Measurements from ENCODE around the gene FGF3.
"Not testable (repeated sequence)": the region's sequence is repeated elsewhere in the genome, so short reads cannot be mapped to it uniquely, and the experiment has no call there.

FGF3 gene

DNA sequence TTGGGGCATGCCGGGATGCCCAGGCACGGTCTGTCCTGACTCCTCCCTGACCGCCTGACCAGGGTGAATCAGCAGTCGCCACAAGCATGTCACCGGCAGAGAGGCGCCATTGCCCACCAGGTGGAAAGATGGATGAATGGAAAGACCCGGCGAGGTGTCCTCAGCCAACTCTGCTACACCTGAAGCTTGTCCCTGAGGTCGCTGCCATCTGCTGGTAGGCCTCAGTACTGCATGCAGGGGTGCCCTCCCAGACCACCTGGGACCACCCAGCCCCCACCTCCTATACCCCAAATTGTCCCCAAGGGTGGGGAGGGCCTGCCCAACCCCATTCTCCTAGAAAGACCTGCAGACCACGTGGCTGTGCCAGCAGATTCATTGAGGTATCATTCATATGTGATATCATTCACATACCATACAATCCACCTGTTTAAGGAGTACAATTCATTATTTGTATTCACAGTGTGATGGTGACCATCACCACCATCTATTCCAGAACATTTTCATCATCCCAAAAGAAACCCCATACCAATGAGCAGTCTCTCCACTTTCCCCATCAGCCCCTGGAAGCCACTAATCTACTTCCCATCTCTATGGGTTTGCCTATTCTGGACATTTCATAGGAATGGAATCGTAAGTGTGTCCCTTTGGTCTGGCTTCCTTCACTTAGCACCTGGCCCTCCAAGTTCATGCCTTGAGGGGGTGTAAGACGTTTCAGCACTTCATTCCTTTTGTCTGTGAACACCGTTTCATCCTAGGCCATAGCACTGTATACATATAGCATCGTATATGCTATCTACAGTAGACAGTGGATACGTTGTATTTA is 17.5 kb downstream of the FGF3 start:
- DNase-seq, result no peak

- DNase-seq, result no peak
Observed at GRCh38 chr11:69800278-69800677, 18.9 kb downstream of the FGF3 start.

DNA sequence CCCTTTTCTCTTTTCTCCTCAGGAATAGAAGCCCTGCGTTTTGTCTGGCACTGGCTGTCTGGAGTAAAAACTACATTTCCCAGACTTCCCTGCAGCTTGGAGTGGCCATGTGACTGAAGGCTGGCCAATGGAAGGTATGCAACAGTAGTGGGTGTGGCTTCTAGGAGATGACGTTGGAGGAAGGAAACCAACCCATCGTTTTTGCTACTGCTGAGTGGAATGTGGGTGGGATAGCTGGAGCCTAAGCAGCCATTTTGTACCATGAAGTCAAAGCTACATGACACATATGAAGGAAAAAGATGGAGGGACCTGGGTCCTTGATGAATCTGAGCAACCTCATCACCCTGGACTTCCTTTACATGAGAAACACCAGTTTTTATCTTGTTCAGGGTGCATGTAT is 19.6 kb downstream of the FGF3 start:
- DNase-seq, result peak; percentile 9

DNA sequence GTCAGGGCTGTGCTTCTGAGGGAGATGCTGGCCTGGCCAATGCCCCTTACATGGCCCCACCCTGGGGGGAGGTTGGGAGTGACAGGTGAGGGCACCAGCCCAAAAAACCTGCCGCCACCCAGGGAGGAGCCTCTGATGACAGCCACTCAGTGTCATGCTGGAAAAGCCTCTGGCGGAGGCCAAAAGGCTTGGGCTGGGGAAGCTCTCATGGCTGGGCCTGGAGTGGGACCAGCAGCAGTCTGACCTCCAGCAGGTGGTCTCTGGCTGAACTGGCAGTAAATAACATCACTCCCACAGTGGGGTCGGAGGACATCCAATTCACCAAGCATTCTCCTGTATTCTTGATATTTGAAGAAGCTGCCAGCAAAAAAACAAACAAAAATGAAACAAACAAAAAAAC is 20.1 kb downstream of the FGF3 start:
- DNase-seq, result no peak

DNA sequence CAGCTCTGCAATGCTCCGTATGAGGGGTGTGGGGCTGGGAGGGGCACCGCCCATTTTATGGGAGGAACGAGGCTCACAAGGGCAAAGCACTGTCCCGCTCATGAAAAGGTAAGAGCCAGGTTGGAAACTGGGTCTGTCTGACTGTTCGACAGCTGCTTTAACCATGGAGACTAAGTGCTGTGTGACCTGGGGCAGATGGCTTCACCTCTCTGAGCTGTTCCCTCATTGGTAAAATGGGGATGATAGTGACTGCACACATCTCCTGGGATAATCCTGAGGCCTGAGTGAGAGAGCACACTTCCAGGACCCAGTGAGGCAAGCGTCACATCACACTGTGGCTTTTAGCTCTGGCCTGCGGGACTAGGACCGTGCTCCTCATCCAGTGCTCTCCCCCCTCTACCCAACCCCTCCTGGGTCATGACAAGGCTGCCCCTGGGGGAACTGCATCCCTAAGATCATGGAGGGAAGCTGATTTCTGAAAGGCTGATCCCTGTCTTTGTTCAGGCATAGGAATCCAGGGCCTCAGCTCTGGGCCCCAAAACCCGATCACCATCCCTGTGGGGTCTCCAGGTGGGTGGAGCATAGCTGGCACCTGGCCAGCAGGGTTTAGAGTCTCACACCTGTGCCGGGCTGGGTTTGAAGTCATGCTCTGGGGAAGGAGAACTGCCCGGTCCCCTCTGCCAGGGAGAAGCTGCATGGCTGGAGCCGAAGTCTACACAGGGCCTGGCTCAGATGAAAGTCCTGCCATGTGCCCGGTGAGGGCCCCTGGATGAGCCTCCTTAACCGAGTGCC is 21.3 kb downstream of the FGF3 start:
- DNase-seq, result no peak

GRCh38 chr11:69797156-69797555 is 22.1 kb downstream of the FGF3 start:
- no peak for DNase-seq

DNA sequence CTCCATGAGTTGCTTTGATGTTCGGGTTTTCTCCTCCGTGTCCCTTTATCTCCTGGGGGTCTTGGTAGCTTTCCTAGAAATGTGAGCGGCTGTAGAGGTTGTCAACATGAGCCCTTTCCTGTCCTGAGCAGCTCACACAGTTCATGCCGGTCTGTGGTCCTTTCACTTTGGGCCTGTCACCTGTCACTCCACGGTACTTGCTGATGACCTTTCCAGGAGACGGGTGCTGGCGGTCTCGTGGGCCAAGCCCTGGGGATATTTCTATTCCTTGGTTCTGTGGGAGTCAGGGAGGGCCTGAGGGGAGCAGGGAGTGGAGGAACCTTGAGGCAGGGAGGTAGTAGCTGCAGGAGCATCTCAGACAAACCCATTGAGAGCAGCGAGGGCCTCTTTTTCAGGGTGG is 23.2 kb downstream of the FGF3 start:
- DNase-seq, result no peak

DNA sequence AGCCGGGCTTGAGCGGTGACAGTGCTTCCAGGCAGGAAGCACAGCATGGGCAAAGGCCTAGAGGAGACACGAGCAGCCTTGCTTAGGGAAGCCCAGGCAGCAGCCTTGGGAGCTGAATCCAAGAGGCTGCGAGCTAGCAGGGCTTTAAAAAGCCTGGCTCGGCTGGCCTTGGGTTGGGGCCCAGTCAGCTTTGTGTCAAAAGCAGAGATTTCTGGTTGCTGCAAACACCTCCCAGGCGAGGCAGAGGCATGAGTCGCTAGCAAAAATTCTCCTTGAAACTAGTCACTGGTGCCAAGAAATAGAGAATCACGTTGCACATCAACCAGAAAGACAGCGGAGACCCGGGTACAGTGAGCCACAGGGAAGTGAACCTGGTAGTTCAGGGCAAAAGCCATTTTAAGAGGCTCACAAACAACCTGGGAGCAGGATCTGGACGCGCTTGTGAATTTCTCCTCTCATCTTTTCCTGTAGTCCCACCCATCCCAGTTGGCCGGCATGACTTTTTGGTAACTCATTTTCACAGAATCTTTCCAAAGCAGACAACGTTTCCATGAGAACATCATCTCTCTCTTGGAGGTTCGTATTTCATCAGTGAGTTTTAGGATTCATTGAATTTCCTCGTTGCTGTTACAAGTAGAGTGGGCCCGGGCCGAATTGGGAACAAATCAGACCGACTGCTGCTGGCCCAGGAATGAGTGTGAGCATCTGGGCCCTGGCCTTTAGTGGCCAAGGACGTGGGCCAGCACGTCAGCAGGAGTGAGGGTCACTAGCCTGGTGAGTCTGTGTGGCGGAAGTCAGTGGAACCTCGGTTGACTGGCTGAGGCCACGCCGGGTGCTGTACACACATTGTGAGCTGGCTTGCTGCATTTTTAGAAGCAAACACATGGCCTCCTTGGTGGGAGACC is 27.7 kb downstream of the FGF3 start:
- peak; percentile 90 for DNase-seq

DNA sequence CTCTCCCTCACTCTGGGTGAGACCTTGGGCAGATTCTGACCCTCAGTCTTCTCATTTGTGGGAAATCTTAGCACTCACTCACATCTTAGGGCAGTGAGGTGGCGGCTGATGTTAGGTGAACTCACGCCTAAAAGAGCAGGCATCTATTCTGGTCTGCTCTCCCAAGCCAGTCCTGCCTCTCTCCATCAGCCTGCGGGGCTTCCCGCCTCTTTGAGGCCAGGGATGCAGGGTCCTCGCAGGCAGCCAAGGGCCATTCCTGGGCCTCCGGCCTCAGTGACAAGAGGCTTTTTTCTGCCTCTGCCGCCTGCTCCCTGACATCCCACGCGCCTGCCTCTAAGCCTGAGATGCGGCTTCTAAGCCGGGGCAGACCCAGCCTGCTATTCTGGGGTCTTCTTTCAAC is 30.3 kb downstream of the FGF3 start:
- no peak for DNase-seq

DNA sequence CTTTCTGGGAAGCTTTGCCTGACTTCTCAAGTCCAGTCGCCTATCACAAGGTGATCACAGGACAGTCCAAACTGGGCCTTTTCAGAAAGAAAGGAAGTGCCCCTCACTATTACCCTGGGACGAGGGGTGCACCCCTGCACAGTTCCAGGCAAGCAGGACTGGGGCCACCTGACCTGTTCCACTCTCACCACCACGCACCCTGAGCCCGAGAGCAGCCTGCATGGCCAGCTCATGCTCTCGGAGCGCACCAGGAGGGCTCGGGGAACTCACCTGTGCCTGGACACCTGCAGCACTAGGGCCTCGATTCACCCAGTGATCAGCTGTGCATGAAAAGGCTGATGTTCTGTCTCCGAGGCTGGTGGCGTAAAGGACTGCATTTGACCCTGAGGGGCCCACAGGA is 31.3 kb downstream of the FGF3 start:
- no peak for DNase-seq

DNA sequence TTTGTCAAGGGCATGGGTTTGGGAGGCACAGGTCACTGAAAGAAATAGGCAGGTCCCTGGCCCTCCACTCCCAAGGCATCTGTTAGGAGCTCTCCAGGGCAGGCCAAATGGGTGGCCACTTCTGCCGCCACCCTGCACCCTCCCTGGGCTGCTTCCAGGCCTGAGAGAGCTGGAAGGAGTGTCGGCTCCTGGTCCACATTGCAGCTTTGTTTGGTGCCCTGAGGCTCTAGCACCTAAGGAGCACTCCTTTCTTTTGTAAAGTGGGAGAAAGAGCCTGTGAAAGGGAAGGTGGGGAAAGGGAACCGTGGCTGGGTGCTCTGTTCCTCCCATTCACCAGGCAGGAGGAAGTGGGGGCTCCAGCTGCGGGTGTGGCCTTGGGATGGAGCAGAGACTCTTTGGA is 31.8 kb downstream of the FGF3 start:
- no peak for DNase-seq

- no peak for DNase-seq
Observed at GRCh38 chr11:69781241-69781640, 38.0 kb downstream of the FGF3 start.

GRCh38 chr11:69778373-69778772 is 40.8 kb downstream of the FGF3 start:
- no peak for DNase-seq

- no peak for DNase-seq
Observed at GRCh38 chr11:69775163-69775755, 44.0 kb downstream of the FGF3 start, which contains the start of gene FGF4. Gene FGF4, minus strand, starts transcription at chr11:69775341. Its CDS starts 257 bp downstream, at chr11:69775084.

- DNase-seq, result no peak
Observed at GRCh38 chr11:69774354-69775162, 44.7 kb downstream of the FGF3 start.

GRCh38 chr11:69773626-69774353 is 45.4 kb downstream of the FGF3 start:
- no peak for DNase-seq

DNA sequence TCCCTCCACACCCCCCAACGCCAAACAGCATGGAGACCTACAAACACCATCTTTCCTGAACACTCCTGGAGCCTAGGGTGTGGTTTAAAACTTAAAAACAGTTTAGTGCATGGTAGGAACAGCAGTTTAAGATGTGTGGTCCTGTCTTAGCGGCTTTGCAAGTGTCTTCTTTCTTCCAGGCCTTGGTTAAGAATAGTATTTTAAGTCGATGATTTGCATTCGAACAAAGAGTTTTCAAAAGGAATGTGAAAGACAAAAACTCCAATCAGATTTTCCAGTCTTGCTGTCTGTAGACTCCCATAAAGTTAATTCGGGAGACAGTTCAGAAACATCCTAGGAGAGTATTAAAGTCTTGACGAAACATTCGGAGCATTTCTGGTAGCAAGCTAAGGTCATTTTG is 47.8 kb downstream of the FGF3 start:
- no peak for DNase-seq

- no peak for DNase-seq
Observed at GRCh38 chr11:69770540-69770939, 48.7 kb downstream of the FGF3 start.

DNA sequence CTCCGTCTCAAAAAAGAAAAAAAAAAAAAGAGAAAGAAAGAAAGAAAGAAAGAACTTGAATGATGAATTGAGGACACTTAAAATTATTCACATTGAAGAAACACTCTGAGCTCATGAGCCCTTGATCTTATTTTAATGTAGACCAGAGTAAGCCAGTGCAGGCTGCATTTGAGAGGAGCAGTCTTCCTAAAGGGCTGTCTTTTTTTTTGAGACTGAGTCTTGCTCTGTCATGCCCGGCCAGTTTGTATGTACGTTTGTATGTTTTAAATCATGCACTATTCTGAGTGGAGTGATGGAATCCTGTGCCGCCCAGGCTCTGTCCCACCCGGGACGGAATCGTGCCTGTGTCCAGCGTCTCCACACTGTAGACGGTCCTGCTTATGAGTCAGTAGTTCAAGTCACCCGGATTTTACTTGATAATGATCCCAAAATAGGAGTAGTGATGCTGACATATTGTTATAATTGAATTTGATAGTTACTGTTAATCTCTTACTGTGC is 53.7 kb downstream of the FGF3 start:
- DNase-seq, result no peak

- DNase-seq, result not testable (repeated sequence)
Observed at GRCh38 chr11:69764918-69765317, 54.3 kb downstream of the FGF3 start.

GRCh38 chr11:69760319-69760718 is 58.9 kb downstream of the FGF3 start:
- no peak for DNase-seq
